Gastroesophageal sphincter (tissue), 4 donors: ENCODE data around the gene CLEC2B. TPM values are rescaled to one million over a fixed set of nuclear protein-coding genes. Genes with fewer than 3 reads are reported as not detected.

Experiments used
- ATAC-seq: fragments of 150-250 bp; one replicate; pipeline ENCODE4 v1.9.1; 2016; ENCODE audit warnings: mild to moderate bottlenecking, moderate library complexity
- H3K27ac ChIP-seq, 4 donors: fragments of 200-600 bp; sonication (generic) in 3 of 4; 1 replicate in 3 of 4; 2 replicates in 1 of 4; pipeline ENCODE4 v1.5.1; 2016 to 2019
- H3K27me3 ChIP-seq: fragments of 200-600 bp; sonication (generic); one replicate; pipeline ENCODE4 v1.5.1; 2019
- H3K36me3 ChIP-seq, 2 donors: fragments of 200-600 bp; sonication (generic); one replicate each; pipeline ENCODE4 v1.5.1; 2019; ENCODE audit warnings: control low read depth in 1 of 2
- H3K4me1 ChIP-seq, 3 donors: fragments of 200-600 bp; sonication (generic); 1 replicate in 2 of 3; 2 replicates in 1 of 3; pipeline ENCODE4 v1.5.1; 2016 to 2019; ENCODE audit warnings: control low read depth in 2 of 3
- H3K4me3 ChIP-seq, 2 donors: fragments of 200-600 bp; sonication (generic); one replicate each; pipeline ENCODE4 v1.5.1; 2019; ENCODE audit warnings: mild to moderate bottlenecking in 1 of 2, moderate library complexity in 1 of 2
- H3K9me3 ChIP-seq, 3 donors: fragments of 200-600 bp; sonication (generic); one replicate each; pipeline ENCODE4 v1.5.1; 2017 to 2019; ENCODE audit warnings: control low read depth in 2 of 3
- EP300 ChIP-seq: sonication (generic); formaldehyde crosslinking; IDR thresholded peaks from one replicate; pipeline ENCODE4 v1.6.1; 2017; ENCODE audit warnings: antibody characterized with exemption, mild to moderate bottlenecking
- POLR2A ChIP-seq, 2 donors: fragments of 450-650 bp; IDR thresholded peaks; one replicate each; pipeline ENCODE4 v1.6.1; 2017; ENCODE audit warnings: antibody characterized with exemption in 2 of 2, mild to moderate bottlenecking in 2 of 2, moderate library complexity in 1 of 2
- POLR2AphosphoS5 ChIP-seq: sonication (generic); formaldehyde crosslinking; IDR thresholded peaks from one replicate; pipeline ENCODE4 v1.6.1; 2017; ENCODE audit warnings: antibody characterized with exemption
- WGBS, 2 donors: methylation state at CpG; one replicate each; pipeline ENCODE4 v1.1.5; 2018; ENCODE audit warnings: low coverage in 1 of 2; 5-methylcytosine and 5-hydroxymethylcytosine counted together
- total RNA-seq, 4 donors: library from RNA; depleted of rRNA; stranded (reverse); fragments of >200 nt; gene quantifications; one replicate each; pipeline ENCODE4 v1.1.0, GENCODE V29; 2016
- TF ChIP-seq, protein P1 (sequence below), 4 experiments: fragments of 200-600 bp in 2 of 4; fragments of 450-650 bp in 2 of 4; sonication (generic) in 1 of 4; IDR thresholded peaks; one replicate each; pipeline ENCODE4 v1.5.1; 2017 to 2019; ENCODE audit warnings: antibody characterized with exemption in 4 of 4, mild to moderate bottlenecking in 2 of 4, moderate library complexity in 2 of 4

The CLEC2B gene
- total RNA-seq, 4 donors from 2014 or later = 3.4 to 16.7 (median 8.9) TPM

DNA sequence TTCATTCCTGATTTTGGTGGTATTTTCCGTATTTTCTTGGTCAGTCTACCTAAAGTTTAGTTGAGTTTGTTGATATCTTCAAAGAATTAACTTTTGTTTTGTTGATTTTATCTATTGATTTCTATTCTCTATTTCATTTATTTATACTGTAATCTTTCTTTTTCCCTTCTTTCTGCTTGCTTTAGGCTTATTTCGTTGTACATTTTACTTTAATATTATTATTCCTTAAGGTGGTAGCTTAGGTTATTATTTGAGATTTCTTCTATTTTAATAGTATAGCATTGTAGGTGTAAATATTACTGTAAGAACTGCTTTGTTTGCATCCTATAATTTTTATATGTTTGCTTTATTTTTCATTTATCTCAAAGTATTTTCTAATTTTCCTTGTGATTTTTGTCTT lies 63.3 kb downstream of the CLEC2B start:
- ATAC-seq = no peak
- H3K27me3 ChIP-seq = no peaks in the 10 kb centered on the region
- whole genome bisulfite sequencing, 2 donors = 81 to 100% methylated on average over 2 of the region's 2 CpGs
- no peaks in the 10 kb centered on the region for H3K36me3 ChIP-seq
- H3K4me3 ChIP-seq = no peak overlapping the region
- H3K9me3 ChIP-seq = no peaks in the 10 kb centered on the region
- no peak overlapping the region for H3K27ac ChIP-seq
- no peak for TF ChIP-seq POLR2A (IDR thresholded peaks at IDR 0.05)
- TF ChIP-seq, protein P1, sequence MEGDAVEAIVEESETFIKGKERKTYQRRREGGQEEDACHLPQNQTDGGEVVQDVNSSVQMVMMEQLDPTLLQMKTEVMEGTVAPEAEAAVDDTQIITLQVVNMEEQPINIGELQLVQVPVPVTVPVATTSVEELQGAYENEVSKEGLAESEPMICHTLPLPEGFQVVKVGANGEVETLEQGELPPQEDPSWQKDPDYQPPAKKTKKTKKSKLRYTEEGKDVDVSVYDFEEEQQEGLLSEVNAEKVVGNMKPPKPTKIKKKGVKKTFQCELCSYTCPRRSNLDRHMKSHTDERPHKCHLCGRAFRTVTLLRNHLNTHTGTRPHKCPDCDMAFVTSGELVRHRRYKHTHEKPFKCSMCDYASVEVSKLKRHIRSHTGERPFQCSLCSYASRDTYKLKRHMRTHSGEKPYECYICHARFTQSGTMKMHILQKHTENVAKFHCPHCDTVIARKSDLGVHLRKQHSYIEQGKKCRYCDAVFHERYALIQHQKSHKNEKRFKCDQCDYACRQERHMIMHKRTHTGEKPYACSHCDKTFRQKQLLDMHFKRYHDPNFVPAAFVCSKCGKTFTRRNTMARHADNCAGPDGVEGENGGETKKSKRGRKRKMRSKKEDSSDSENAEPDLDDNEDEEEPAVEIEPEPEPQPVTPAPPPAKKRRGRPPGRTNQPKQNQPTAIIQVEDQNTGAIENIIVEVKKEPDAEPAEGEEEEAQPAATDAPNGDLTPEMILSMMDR (IDR thresholded peaks at IDR 0.05) = no peak
- TF ChIP-seq EP300 = no peak
- TF ChIP-seq POLR2AphosphoS5 = no peak
- no peaks in the 10 kb centered on the region for H3K4me1 ChIP-seq

Other genes starting within 250 kb of the CLEC2B start
- 10 to 100 TPM in 2 of 4 donors, 1 to 10 TPM in 2; 2.3 to 12.9 (median 7.4) TPM for gene CLEC2D, start 199.6 kb downstream of the CLEC2B start, total RNA-seq
- not detected for gene CLECL1, start 136.3 kb downstream of the CLEC2B start, total RNA-seq
- 1 to 10 TPM in 2 of 4 donors, under 1 TPM in 2; 0.47 to 2.6 (median 1.1) TPM for gene CD69, start 108.5 kb downstream of the CLEC2B start, total RNA-seq
- gene KLRF1, start 41.9 kb downstream of the CLEC2B start, total RNA-seq = not detected
- not detected for gene KLRF2, start 12.1 kb upstream of the CLEC2B start, total RNA-seq
- not detected for gene CLEC2A, start 63.0 kb upstream of the CLEC2B start, total RNA-seq
- gene CLEC12A, start 102.1 kb upstream of the CLEC2B start, total RNA-seq = 1 to 10 TPM in 1 of 4 donors, under 1 TPM in 1, not detected in 2; 0.66 to 1.1 TPM
- not detected for gene CLEC1B, start 129.8 kb upstream of the CLEC2B start, total RNA-seq
- not detected for gene CLEC12B, start 141.3 kb upstream of the CLEC2B start, total RNA-seq
- gene CLEC9A, start 161.3 kb upstream of the CLEC2B start, total RNA-seq = not detected
- gene CLEC1A, start 229.6 kb upstream of the CLEC2B start, total RNA-seq = 1 to 10 TPM; 1.4 to 4.7 (median 2.4) TPM